ENCODE results near the gene SLC26A11. TPM values are rescaled to one million over a fixed set of nuclear protein-coding genes. Genes with fewer than 3 reads are reported as not detected.

Gene SLC26A11
- total and polyA plus RNA-seq, 12 donors, result 14.0 to 101 (median 50.5) TPM

- no peaks in the 10 kb centered on the region for H3K9me3 ChIP-seq (replicated peaks in 1 of 3)
- peaks cover 0 to 62% of the 10 kb centered on the region in 2 donors for H3K36me3 ChIP-seq (replicated peaks in 1 of 2)
- no peak overlapping the region for H3K4me3 ChIP-seq
- TF ChIP-seq POLR2A (IDR thresholded peaks at IDR 0.05), result no peak
- TF ChIP-seq CTCF (IDR thresholded peaks at IDR 0.05), result no peak
- intact Hi-C loops (cut with DNase I), result no loop called here
- 74 to 86% (median 81%) methylated on average over 2 to 22 of the region's 22 CpGs for WGBS, 4 donors
- no peak for DNase-seq
- H3K4me1 ChIP-seq (replicated peaks in 1 of 2), result peaks cover 9 to 20% of the 10 kb centered on the region in 2 donors
- H3K27ac ChIP-seq, result peak overlapping the region in 1 of 5 donors; percentile 21
- H3K27me3 ChIP-seq, result no peaks in the 10 kb centered on the region
Observed at GRCh38 chr17:80287806-80288567, 67.8 kb downstream of the SLC26A11 start.

GRCh38 chr17:80289616-80290015, 69.4 kb downstream of the SLC26A11 start:
- intact Hi-C loops (cut with DNase I), result loop anchor here in 1 of 2 donors (2.0 kb wide), 1 partner anchor 41 kb away; no protein-coding TSS in a partner anchor
- H3K4me1 ChIP-seq (replicated peaks in 1 of 2), result peaks cover 0 to 7% of the 10 kb centered on the region in 2 donors
- DNase-seq, result no peak
- H3K27ac ChIP-seq, result peak overlapping the region in 1 of 5 donors; percentile 46
- no peak for TF ChIP-seq CTCF (IDR thresholded peaks at IDR 0.05)
- no peak for TF ChIP-seq POLR2A (IDR thresholded peaks at IDR 0.05)
- 40 to 54% (median 46%) methylated on average over 5 to 6 of the region's 6 CpGs for WGBS, 4 donors
- no peaks in the 10 kb centered on the region for H3K9me3 ChIP-seq (replicated peaks in 1 of 3)
- peaks cover 0 to 75% of the 10 kb centered on the region in 2 donors for H3K36me3 ChIP-seq (replicated peaks in 1 of 2)
- no peak overlapping the region for H3K4me3 ChIP-seq
- no peaks in the 10 kb centered on the region for H3K27me3 ChIP-seq

- no peak overlapping the region for H3K4me3 ChIP-seq
- no peak overlapping the region for H3K27ac ChIP-seq
- no peaks in the 10 kb centered on the region for H3K9me3 ChIP-seq (replicated peaks in 1 of 3)
- intact Hi-C loops (cut with DNase I), result loop anchor here in 1 of 2 donors (2.0 kb wide), 1 partner anchor 41 kb away; no protein-coding TSS in a partner anchor
- DNase-seq, result no peak
- H3K4me1 ChIP-seq (replicated peaks in 1 of 2), result peaks cover 0 to 7% of the 10 kb centered on the region in 2 donors
- H3K27me3 ChIP-seq, result no peaks in the 10 kb centered on the region
- peaks cover 0 to 75% of the 10 kb centered on the region in 2 donors for H3K36me3 ChIP-seq (replicated peaks in 1 of 2)
- TF ChIP-seq POLR2A (IDR thresholded peaks at IDR 0.05), result no peak
- TF ChIP-seq CTCF (IDR thresholded peaks at IDR 0.05), result no peak
- whole genome bisulfite sequencing, 4 donors, result 84 to 95% (median 90%) methylated on average over 24 to 25 of the region's 25 CpGs
Observed at GRCh38 chr17:80290156-80290555, 69.9 kb downstream of the SLC26A11 start.

GRCh38 chr17:80291260-80291659, 71.0 kb downstream of the SLC26A11 start:
- no peak overlapping the region for H3K4me3 ChIP-seq
- H3K27ac ChIP-seq, result no peak overlapping the region
- WGBS, 4 donors, result 94 to 97% (median 96%) methylated on average over 6 of the region's 6 CpGs
- H3K9me3 ChIP-seq (replicated peaks in 1 of 3), result no peaks in the 10 kb centered on the region
- intact Hi-C loops (cut with DNase I), result loop anchor here in 1 of 2 donors (2.0 kb wide), 1 partner anchor 40 kb away; no protein-coding TSS in a partner anchor
- peaks cover 0 to 7% of the 10 kb centered on the region in 2 donors for H3K4me1 ChIP-seq (replicated peaks in 1 of 2)
- TF ChIP-seq CTCF (IDR thresholded peaks at IDR 0.05) (no peak), POLR2A (IDR thresholded peaks at IDR 0.05) (no peak)
- peaks cover 0 to 85% of the 10 kb centered on the region in 2 donors for H3K36me3 ChIP-seq (replicated peaks in 1 of 2)
- no peaks in the 10 kb centered on the region for H3K27me3 ChIP-seq
- no peak for DNase-seq
